ENCODE data around the gene NOTUM. TPM values are rescaled to one million over a fixed set of nuclear protein-coding genes. Genes with fewer than 3 reads are reported as not detected.
"Not testable (repeated sequence)": the region's sequence is repeated elsewhere in the genome, so short reads cannot be mapped to it uniquely, and the experiment has no call there.

The NOTUM gene
- polyA plus RNA-seq, 3 donors: 2.1 to 4.3 (median 2.4) TPM

GRCh38 chr17:81998212-81998611 lies 37.2 kb upstream of the NOTUM start:
- DNase-seq: no peak

GRCh38 chr17:81996757-81997441 lies 35.9 kb upstream of the NOTUM start:
- no peak for DNase-seq

- no peak for DNase-seq
Measured at GRCh38 chr17:81996232-81996756, 35.3 kb upstream of the NOTUM start.

- no peak for DNase-seq
Measured at GRCh38 chr17:81995463-81996231, 34.7 kb upstream of the NOTUM start.

- no peak for DNase-seq
Measured at GRCh38 chr17:81994593-81995462, 33.8 kb upstream of the NOTUM start.

- no peak for DNase-seq
Measured at GRCh38 chr17:81993729-81994592, 33.0 kb upstream of the NOTUM start.

- DNase-seq: peak; percentile 87
Measured at GRCh38 chr17:81992306-81993102, 31.5 kb upstream of the NOTUM start.

- DNase-seq: no peak
Measured at GRCh38 chr17:81991684-81992305, 30.8 kb upstream of the NOTUM start.

GRCh38 chr17:81990836-81991683 lies 30.1 kb upstream of the NOTUM start:
- DNase-seq: no peak

- DNase-seq: no peak
Measured at GRCh38 chr17:81987161-81987770, 26.3 kb upstream of the NOTUM start.

GRCh38 chr17:81986606-81987005 lies 25.6 kb upstream of the NOTUM start:
- no peak for DNase-seq

- DNase-seq: no peak
Measured at GRCh38 chr17:81984773-81985410, 23.9 kb upstream of the NOTUM start.

- no peak for DNase-seq
Measured at GRCh38 chr17:81983639-81984373, 22.8 kb upstream of the NOTUM start.

GRCh38 chr17:81983011-81983638 lies 22.1 kb upstream of the NOTUM start:
- no peak for DNase-seq

GRCh38 chr17:81981511-81981910 lies 20.5 kb upstream of the NOTUM start:
- DNase-seq: not testable (repeated sequence)

- no peak for DNase-seq
Measured at GRCh38 chr17:81980707-81981343, 19.8 kb upstream of the NOTUM start.
